Prostate gland (tissue), 2 donors: ENCODE data around the gene DHODH. TPM values are rescaled to one million over a fixed set of nuclear protein-coding genes. Genes with fewer than 3 reads are reported as not detected.
"Not testable (repeated sequence)": the region's sequence is repeated elsewhere in the genome, so short reads cannot be mapped to it uniquely, and the experiment has no call there.

ENCODE experiments used
- DNase-seq: peaks from one replicate; pipeline ENCODE4 v3.0.0-alpha.2; 2019; ENCODE audit warnings: low spot score
- H3K27ac ChIP-seq, 2 donors: fragments of 200-600 bp; sonication (generic); 2 replicates each; pipeline ENCODE4 v1.5.1; 2017 to 2019
- H3K27me3 ChIP-seq: fragments of 200-600 bp; sonication (generic); replicated peaks from 2 replicates; pipeline ENCODE4 v1.5.1; 2019; ENCODE audit not compliant: insufficient read depth
- H3K36me3 ChIP-seq, 2 donors: fragments of 200-600 bp; sonication (generic); 1 replicate in 1 of 2; 2 replicates in 1 of 2; pipeline versions ENCODE4 v1.5.1 to v1.8.1; 2017 to 2019
- H3K4me1 ChIP-seq: fragments of 200-600 bp; sonication (generic); replicated peaks from 2 replicates; pipeline ENCODE4 v1.5.1; 2019
- H3K4me3 ChIP-seq, 2 donors: fragments of 200-600 bp; sonication (generic); 2 replicates each; pipeline ENCODE4 v1.5.1; 2017 to 2019
- H3K9me3 ChIP-seq: fragments of 200-600 bp; sonication (generic); 2 replicates; pipeline ENCODE4 v1.5.1; 2017
- POLR2A ChIP-seq: fragments of 450-650 bp; IDR thresholded peaks from one replicate; pipeline ENCODE4 v1.6.1; 2016; ENCODE audit warnings: antibody characterized with exemption, mild to moderate bottlenecking
- POLR2AphosphoS5 ChIP-seq: sonication (generic); formaldehyde crosslinking; IDR thresholded peaks from one replicate; pipeline ENCODE4 v1.6.1; 2017; ENCODE audit warnings: antibody characterized with exemption
- WGBS: methylation state at CpG from one replicate; pipeline ENCODE4 v1.1.5; 2018; 5-methylcytosine and 5-hydroxymethylcytosine counted together
- intact Hi-C: fragments of 100-400 bp; cut with DNase I; formaldehyde crosslinking; loops from one replicate; pipeline ENCODE4 v1.14.2; 2022
- total RNA-seq, 2 donors: library from RNA; depleted of rRNA; stranded (reverse); fragments of >200 nt; gene quantifications; one replicate each; pipeline ENCODE4 v1.1.0, GENCODE V29; 2016
- TF ChIP-seq, protein P1 (sequence below), 4 experiments: fragments of 200-600 bp in 2 of 4; fragments of 450-650 bp in 2 of 4; sonication (generic) in 2 of 4; IDR thresholded peaks; 1 replicate in 3 of 4; 2 replicates in 1 of 4; pipeline ENCODE4 v1.5.1; 2016 to 2019; ENCODE audit warnings: antibody characterized with exemption in 4 of 4, mild to moderate bottlenecking in 2 of 4, moderate library complexity in 2 of 4

Gene DHODH
- total RNA-seq, 2 donors from 2014 or later, result 4.4 to 7.7 TPM

GRCh38 chr16:72051818-72052217, 43.3 kb downstream of the DHODH start:
- TF ChIP-seq, protein P1, sequence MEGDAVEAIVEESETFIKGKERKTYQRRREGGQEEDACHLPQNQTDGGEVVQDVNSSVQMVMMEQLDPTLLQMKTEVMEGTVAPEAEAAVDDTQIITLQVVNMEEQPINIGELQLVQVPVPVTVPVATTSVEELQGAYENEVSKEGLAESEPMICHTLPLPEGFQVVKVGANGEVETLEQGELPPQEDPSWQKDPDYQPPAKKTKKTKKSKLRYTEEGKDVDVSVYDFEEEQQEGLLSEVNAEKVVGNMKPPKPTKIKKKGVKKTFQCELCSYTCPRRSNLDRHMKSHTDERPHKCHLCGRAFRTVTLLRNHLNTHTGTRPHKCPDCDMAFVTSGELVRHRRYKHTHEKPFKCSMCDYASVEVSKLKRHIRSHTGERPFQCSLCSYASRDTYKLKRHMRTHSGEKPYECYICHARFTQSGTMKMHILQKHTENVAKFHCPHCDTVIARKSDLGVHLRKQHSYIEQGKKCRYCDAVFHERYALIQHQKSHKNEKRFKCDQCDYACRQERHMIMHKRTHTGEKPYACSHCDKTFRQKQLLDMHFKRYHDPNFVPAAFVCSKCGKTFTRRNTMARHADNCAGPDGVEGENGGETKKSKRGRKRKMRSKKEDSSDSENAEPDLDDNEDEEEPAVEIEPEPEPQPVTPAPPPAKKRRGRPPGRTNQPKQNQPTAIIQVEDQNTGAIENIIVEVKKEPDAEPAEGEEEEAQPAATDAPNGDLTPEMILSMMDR (IDR thresholded peaks at IDR 0.05), result no peak
- TF ChIP-seq POLR2AphosphoS5 (no peak), POLR2A (no peak)
- intact Hi-C loops, result no loop called here
- 85% methylated on average over 2 of the region's 2 CpGs for WGBS
- no peak overlapping the region for H3K27ac ChIP-seq
- H3K27me3 ChIP-seq, result no peaks in the 10 kb centered on the region
- DNase-seq, result no peak
- no peak overlapping the region for H3K4me3 ChIP-seq
- no peaks in the 10 kb centered on the region for H3K36me3 ChIP-seq
- H3K4me1 ChIP-seq, result no peaks in the 10 kb centered on the region
- no peaks in the 10 kb centered on the region for H3K9me3 ChIP-seq

DNA sequence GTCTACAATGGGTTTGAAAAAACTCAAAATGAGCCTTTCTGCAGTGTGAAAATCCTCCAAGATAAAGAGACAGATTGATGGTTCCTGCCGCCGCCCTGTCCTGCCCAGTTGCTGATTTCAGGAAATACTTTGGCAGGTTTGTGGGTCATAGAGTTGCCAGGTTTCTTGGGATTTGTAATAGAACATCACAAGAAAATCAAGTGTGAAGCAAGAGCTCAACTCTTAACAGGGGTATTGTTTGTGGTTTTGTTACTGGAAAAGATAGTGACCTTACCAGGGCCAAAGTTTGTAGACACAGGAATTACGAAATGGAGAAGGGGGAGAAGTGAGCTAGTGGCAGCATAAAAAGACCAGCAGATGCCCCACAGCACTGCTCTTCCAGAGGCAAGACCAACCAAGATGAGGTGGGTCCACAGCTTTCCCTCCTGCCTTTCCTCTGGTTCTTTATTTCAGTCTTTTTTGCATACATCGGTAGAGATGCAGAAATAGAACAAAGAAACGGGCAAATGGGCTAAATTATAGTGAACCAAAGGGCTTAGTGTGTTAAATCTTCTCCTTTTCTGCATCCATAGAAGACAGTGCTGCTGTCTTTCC, 45.8 kb downstream of the DHODH start, which contains the start of gene HP:
TSS of gene HP (plus strand) at position 252 of the 594 bp plus-strand sequence. CDS start at position 400, 148 bp downstream.
- H3K27me3 ChIP-seq, DNase-seq, H3K9me3 ChIP-seq, H3K36me3 ChIP-seq, H3K4me3 ChIP-seq, H3K4me1 ChIP-seq, intact Hi-C loops, H3K27ac ChIP-seq: not testable (repeated sequence)
- WGBS, result 62% methylated on average over 5 of the region's 5 CpGs

GRCh38 chr16:72055911-72056310, 47.4 kb downstream of the DHODH start:
- no peaks in the 10 kb centered on the region for H3K4me1 ChIP-seq
- intact Hi-C loops, result no loop called here
- TF ChIP-seq, protein P1 (IDR thresholded peaks at IDR 0.05), result no peak
- TF ChIP-seq POLR2AphosphoS5, result no peak
- no peak for TF ChIP-seq POLR2A
- WGBS, result 80% methylated on average over 4 of the region's 4 CpGs
- H3K4me3 ChIP-seq, result no peak overlapping the region
- H3K27me3 ChIP-seq, result no peaks in the 10 kb centered on the region
- H3K27ac ChIP-seq, result no peak overlapping the region
- H3K9me3 ChIP-seq, result no peaks in the 10 kb centered on the region
- no peak for DNase-seq
- no peaks in the 10 kb centered on the region for H3K36me3 ChIP-seq

DNA sequence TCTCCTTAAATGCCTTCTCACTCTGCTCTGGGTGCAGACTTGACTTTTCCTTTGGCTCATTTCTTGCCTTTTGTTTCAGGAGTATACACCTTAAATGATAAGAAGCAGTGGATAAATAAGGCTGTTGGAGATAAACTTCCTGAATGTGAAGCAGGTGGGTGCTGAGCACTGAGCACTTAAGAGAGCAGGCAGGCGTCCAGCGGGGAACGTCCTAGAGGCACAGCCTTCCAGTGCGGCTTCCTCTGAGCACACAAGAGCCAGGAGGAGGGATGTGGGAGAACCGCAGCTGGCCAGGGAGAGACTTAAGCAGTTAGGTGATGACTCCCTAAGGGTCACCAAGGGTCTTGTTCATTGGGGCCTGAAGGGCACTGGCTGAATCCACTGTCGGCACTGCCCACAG, 48.8 kb downstream of the DHODH start:
- H3K36me3 ChIP-seq, intact Hi-C loops, H3K4me1 ChIP-seq, H3K27ac ChIP-seq, DNase-seq, H3K4me3 ChIP-seq, H3K27me3 ChIP-seq, H3K9me3 ChIP-seq: not testable (repeated sequence)
- WGBS, result 100% methylated on average over 1 of the region's 6 CpGs

- intact Hi-C loops, H3K4me3 ChIP-seq, H3K4me1 ChIP-seq, H3K9me3 ChIP-seq, DNase-seq, H3K36me3 ChIP-seq, H3K27me3 ChIP-seq, H3K27ac ChIP-seq: not testable (repeated sequence)
- 41% methylated on average over 5 of the region's 7 CpGs for WGBS
Measured at GRCh38 chr16:72059060-72059459, 50.5 kb downstream of the DHODH start.

DNA sequence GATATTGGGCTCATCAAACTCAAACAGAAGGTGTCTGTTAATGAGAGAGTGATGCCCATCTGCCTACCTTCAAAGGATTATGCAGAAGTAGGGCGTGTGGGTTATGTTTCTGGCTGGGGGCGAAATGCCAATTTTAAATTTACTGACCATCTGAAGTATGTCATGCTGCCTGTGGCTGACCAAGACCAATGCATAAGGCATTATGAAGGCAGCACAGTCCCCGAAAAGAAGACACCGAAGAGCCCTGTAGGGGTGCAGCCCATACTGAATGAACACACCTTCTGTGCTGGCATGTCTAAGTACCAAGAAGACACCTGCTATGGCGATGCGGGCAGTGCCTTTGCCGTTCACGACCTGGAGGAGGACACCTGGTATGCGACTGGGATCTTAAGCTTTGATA, 51.9 kb downstream of the DHODH start:
- WGBS, result 94% methylated on average over 9 of the region's 9 CpGs
- no peak overlapping the region for H3K4me3 ChIP-seq
- DNase-seq, result no peak
- no peaks in the 10 kb centered on the region for H3K27me3 ChIP-seq
- H3K27ac ChIP-seq, result no peak overlapping the region
- intact Hi-C loops, result no loop called here
- TF ChIP-seq, protein P1 (IDR thresholded peaks at IDR 0.05), result no peak
- TF ChIP-seq POLR2A, result no peak
- TF ChIP-seq POLR2AphosphoS5, result no peak
- H3K36me3 ChIP-seq, result no peaks in the 10 kb centered on the region
- H3K4me1 ChIP-seq, result no peaks in the 10 kb centered on the region
- H3K9me3 ChIP-seq, result no peaks in the 10 kb centered on the region
